ENCODE results near the gene PDGFB.

Gene PDGFB

DNA sequence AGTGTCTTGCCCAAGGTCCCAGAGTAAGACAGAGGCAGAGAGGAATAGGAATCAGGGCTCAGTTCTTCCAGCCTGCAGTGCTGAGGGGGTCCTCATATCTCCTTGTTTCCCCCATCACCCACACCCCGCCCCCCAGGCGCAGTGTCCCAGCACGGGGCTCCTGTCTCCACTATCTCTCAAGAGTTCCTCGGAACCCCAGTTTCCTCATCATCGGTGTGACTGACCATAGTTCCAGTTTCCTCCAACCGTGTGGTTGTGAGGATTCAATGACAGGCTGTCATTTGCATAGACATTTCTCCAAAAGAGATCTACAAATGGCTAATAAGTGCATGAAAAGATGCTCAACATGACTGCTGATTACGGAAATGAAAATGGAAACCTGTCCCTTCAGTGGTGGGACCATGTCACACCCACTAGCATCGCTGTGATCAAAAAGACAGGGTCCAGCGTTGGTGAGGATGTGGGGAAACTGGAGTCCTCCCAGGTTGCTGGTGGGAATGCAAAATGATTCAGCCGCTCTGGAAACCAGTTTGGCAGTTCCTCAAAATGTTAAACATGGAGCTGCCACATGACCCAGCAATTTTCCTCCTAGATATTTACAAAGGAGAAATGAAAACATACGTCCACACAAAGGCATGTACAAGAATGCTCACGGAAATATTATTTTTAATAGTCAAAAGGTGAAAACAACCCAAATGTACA lies 31.8 kb upstream of the PDGFB start:
- no peak for DNase-seq

DNA sequence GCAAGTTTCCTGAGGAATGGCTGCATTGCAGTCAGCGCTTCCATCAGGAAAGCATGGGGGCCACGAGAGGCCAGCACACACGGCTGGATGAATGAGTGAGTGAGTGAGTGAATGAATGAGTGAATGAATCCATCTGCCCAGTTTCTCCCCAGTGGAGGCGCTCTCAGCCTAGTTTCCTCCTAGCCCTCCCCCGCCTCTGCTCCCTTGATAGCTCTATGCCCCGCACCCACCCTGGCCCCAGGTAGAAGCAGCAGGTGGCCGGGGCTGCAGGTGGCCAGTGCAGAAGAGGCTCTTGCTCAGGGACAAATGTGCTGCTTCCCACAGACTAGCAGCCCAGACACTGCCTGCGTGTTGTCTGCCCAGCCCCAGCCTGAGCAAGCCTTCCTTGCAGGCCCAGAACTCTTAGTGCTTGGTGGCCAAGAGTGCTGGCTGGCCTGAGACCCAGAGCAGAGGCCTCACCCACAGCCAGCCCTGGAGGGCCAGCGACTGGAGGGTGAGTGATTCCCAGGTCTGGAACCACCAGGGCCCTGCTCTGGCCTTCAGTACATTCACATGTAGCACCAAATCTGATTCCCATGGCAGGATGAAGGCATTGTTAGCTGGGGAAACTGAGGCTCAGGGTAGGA lies 31.1 kb upstream of the PDGFB start:
- no peak for DNase-seq

DNA sequence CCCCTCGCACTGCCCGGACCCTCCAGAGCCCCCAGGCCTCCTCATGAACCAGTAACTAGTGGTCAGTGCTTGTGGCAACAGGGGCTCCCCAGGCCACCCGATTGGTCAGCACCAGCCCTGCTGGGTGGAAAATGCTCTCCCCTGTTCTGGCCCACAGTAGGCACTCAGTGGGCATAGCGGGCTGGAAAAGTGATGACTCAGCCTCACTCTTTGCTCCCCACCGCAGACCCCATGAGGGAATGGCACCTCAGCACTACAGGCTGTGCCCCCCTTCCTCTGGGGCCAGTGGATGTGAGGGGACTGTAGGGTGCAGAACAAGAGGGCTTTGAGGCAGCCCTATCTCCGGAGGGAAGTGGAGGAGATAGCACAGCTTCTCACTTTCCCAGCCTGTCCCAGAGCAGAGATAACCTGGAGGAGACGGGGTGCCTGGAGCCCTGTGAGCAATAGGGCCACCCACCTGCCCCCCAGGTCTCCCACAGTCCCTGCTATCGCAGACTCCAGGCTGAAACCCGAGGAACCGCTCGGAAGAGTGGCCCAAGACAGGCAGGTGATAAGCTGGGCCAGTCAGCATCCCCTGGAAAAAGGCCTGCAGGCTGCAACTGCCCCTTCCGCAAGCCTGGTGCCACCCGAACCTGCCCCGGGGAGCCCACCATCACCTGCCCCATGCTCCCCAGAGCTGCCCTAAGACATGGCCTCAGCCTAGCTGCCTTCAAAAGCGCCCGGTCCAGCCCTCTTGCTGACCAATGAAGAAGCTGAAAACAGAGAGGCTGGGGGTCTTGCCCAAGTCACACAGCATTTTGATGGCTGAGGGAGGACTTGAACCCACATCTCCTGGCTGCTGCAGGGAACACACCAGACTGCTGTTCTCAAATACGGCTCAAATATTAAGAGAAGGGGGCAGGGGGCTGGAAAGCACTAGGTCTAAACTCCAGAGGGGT lies 29.4 kb upstream of the PDGFB start:
- DNase-seq: no peak

- DNase-seq: no peak
Observed at GRCh38 chr22:39270792-39271191, 26.0 kb upstream of the PDGFB start.

- no peak for DNase-seq
Observed at GRCh38 chr22:39270280-39270679, 25.5 kb upstream of the PDGFB start.

- DNase-seq: no peak
Observed at GRCh38 chr22:39269095-39269790, 24.5 kb upstream of the PDGFB start.

GRCh38 chr22:39268645-39269044 lies 23.9 kb upstream of the PDGFB start:
- no peak for DNase-seq

GRCh38 chr22:39267974-39268373 lies 23.2 kb upstream of the PDGFB start:
- no peak for DNase-seq

- DNase-seq: peak; percentile 69
Observed at GRCh38 chr22:39266398-39267030, 21.7 kb upstream of the PDGFB start.

- no peak for DNase-seq
Observed at GRCh38 chr22:39265143-39265886, 20.5 kb upstream of the PDGFB start.

DNA sequence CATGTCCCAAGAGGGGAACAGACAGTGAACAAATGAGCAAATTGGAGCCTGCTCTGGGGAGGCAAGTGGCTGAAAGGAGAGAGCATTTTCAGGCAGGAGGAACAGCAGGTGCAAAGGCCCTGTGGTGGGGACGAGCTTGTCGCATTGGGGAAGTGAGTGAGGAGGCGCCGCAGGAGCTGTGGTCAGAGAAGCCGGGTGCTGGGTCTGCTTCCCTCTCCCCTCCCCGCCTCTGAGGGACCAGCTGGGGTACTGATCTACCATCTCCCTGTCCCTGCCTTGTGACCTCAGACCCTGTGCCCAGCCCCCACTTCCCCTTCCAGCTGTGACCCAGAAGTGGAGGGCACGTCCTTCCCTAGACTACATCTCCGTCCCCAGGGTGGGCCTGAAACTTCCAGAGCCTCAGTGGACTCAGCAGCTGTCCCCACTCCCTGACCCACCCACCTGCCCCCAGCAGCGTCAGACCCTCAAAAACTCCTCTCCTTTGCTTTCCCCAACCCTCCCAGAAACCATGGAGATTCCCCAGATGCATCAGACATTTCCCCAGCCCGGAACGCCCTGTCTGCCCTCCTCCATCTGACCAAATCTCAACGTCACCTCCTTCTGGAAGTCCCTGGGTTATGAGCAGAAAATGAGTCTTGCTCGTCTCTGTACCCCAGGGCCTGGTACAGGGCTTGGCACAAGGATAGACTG lies 19.7 kb upstream of the PDGFB start:
- no peak for DNase-seq

DNA sequence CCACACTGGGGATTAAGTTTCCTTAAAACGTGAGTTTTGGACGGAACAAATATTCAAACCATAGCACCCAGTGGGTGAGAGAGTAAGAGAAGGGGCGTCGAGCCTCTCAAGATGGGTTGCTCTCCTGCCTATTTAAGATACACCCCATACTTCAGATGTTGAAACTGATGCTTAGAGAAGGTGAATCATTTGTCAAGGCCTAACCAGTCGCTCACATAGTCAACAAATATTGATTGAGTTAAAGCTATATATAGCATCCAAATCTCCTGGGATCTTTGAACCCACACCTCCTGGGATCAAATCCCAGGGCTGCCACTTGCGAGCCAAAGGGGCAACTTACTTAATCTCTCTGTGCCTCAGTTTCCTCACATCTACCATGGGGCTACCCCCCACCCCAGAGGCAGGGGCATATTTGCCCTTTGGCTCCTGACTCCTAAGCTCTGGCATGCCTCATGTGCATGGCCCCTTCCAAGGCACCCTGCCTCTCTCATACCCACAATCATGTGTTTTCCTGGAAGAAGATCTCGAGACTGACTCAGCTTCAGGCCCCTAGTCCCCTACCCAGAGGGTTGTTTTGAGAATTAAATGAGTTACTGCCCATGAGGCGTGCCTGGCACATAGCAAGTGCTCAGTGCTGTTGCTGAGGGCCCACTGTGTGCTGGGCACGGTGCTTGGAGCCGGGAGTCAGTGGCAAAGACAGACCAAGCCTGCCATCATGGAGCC lies 19.0 kb upstream of the PDGFB start:
- DNase-seq: no peak

DNA sequence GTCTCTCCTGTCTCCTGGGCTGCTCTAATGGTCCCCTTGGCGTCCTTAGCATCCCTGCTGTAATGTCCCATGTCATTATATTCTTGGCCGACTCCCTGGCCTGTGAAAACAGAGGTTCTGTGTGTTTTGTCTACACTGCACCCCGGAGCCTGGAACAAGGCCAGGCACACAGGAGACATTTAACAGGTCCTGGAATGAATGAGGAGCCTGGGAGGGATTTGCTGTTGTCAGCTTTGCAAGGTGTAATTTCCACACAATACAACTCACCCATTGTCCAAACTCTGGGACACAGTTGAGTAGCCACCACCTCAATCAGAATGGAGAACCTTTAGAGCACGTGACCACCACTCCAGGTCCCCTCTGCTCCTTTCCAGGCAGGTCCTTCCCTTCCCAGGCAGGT lies 14.9 kb upstream of the PDGFB start:
- no peak for DNase-seq

- DNase-seq: no peak
Observed at GRCh38 chr22:39257901-39258475, 13.2 kb upstream of the PDGFB start.

GRCh38 chr22:39256979-39257378 lies 12.2 kb upstream of the PDGFB start:
- DNase-seq: no peak

DNA sequence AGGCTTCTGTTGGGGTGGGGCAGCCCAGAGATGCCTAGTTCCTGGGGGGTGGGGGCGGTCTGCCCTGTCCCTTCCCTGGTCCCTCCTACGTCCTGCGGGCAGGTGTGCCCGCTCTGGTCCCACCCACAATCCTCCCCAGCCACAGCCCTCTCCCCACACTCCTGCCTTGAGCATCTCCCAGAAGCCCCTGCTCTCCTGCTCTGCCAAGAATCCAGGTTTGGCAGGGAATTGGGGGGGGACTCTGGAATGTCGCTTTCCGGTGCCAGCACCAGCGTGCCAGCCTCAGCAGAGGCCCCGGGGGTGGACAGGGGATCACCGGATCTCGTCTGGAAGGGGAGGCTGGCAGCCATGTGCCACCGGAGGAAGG lies 11.4 kb upstream of the PDGFB start:
- no peak for DNase-seq

DNA sequence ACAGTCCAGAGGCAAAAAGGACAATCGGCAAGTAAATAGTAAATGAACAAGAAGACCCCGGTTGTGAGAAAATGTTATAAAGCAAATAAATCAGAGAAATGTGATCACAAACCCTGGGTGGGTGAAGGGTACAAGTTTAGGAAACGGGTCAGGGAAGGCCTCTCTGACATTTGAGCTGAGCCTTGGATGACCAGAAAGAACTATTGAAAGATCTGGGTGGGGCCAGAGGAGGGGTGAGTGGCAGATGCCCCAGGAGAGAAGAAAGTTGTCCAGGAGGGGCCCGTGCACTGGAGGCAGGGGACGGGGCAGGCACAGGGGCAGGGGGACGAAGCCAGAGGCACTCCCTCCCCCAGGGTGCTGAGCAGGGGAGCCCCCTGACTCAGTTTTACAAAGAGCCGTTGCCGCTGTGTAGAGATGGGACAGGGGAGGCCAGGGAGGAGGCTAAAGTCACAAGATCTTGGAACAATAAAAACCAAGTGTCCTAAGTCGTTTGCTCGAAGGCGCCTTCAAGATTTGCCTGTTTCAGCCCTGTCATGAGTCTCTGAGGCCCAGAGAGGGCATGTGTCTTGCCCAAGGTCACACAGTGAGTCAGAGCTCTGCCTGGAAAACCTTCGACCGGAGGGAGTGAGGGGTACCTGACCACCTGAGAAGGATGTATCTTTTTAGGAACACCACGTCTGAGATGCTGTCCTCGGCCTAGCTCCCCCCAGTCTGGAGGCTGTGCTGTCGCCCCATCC lies 10.8 kb upstream of the PDGFB start:
- no peak for DNase-seq

DNA sequence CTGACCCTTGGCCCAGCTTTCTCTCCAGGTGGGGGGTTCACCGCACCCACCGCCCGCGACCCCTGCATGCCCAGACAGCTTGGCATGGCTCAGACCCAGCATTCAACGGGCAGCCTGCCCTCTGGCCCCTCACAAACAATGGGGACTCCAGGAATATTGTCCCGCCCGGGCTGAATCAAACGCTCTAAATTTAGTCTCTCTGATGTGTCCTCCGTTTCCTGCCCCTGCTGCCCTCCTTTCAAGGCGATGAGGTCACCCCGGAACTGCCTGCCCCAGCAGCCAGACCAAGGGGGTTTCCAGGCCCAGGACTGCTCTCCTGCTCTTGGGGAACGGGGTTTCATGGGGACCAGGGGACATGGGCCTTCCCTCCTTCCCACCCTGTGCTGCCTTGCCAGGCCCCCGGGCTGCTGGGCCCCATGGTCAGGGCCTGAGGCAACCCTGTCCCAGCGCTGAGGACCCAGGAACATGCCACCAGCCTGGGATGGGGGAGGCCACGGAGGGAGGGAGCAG lies 10.1 kb upstream of the PDGFB start:
- DNase-seq: peak; percentile 59

DNA sequence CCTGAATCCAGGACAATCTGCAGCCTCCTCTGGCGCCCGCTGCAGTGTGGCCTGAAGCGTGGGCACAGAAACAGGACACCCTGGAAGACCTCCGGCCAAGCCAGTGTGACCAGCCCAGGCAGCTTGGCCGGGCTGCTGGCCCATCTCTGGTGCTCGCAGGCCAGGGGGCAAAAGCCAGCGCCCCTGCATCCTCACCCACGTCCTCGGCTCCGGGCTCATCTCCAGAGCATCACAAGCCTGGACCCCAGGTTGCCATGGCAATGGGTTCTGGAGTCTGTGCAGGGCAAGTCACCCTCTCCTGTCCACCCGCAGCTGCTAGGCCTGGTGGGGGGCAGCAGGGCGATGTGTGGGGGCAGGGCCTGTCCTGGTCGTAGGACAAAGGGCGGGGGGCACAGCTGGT lies 9.3 kb upstream of the PDGFB start:
- DNase-seq: no peak
